Activated CD4-positive, alpha-beta memory T cell treated with anti-CD3 and anti-CD28 coated beads for 36 hours (primary cell): Measurements from ENCODE around the gene CALHM5. TPM values are rescaled to one million over a fixed set of nuclear protein-coding genes. Genes with fewer than 3 reads are reported as not detected.

Experiments
- CTCF ChIA-PET: fragments of 350-600 bp; sonication (Branson Sonifier 250); formaldehyde crosslinking; loops from one replicate; lab custom pipeline; 2021; ENCODE audit warnings: antibody characterized with exemption, inconsistent platforms; lab: Charles Lee
- POLR2A ChIA-PET: fragments of 350-600 bp; sonication (Branson Sonifier 250); formaldehyde crosslinking; loops from one replicate; lab custom pipeline; 2021; ENCODE audit warnings: antibody characterized with exemption; lab: Charles Lee
- DNase-seq: peaks from one replicate; pipeline ENCODE4 v3.0.0-alpha.2; 2020
- H3K27ac Mint-ChIP-seq: one replicate; pipeline ENCODE4 v1.8.0; 2021; ENCODE audit warnings: mixed read lengths
- H3K27me3 Mint-ChIP-seq: one replicate; pipeline ENCODE4 v1.8.0; 2021; ENCODE audit warnings: mixed read lengths
- H3K36me3 Mint-ChIP-seq: one replicate; pipeline ENCODE4 v1.8.0; 2021; ENCODE audit warnings: mixed read lengths
- H3K4me1 Mint-ChIP-seq: one replicate; pipeline ENCODE4 v1.8.0; 2021; ENCODE audit warnings: low read depth, mixed read lengths
- H3K4me3 Mint-ChIP-seq: one replicate; pipeline ENCODE4 v1.8.0; 2021; ENCODE audit warnings: mild to moderate bottlenecking, mixed read lengths
- H3K9me3 Mint-ChIP-seq: one replicate; pipeline ENCODE4 v1.8.0; 2021; ENCODE audit warnings: mixed read lengths
- intact Hi-C: fragments of 100-400 bp; cut with micrococcal nuclease; formaldehyde crosslinking; loops from one replicate; pipeline ENCODE4 v1.15.1; 2023
- total RNA-seq, 2 experiments: library from RNA; stranded (reverse); gene quantifications; one replicate each; pipeline ENCODE4 v1.2.3, GENCODE V29; 2021

Gene CALHM5
- total RNA-seq, 2 experiments from 2014 or later, result not detected

GRCh38 chr6:116571683-116572000 is 60.2 kb downstream of the CALHM5 start:
- CTCF ChIA-PET, result interaction anchor here (0.7 to 4.2 kb wide), 9 partner anchors 9 to 303 kb away, joined by 3 to 29 read pairs (median 9); no protein-coding TSS in a partner anchor
- intact Hi-C loops, result loop anchor here (1.0 to 10.0 kb wide), 10 partner anchors 45 to 1106 kb away; partner anchors contain the start of genes DSE, KPNA5, NUS1 and RSPH4A
- POLR2A ChIA-PET, result interaction anchor here (0.6 to 2.3 kb wide), 8 partner anchors 12 to 291 kb away, joined by 3 to 15 read pairs (median 3); partner anchors contain the start of genes TSPYL1 and ZUP1
- H3K9me3 Mint-ChIP-seq, result no peaks in the 10 kb centered on the region
- H3K27me3 Mint-ChIP-seq, result no peaks in the 10 kb centered on the region
- no peak for DNase-seq
- peaks cover 17% of the 10 kb centered on the region for H3K36me3 Mint-ChIP-seq
- H3K4me1 Mint-ChIP-seq, result peaks cover 54% of the 10 kb centered on the region
- H3K4me3 Mint-ChIP-seq, result peak overlapping the region; percentile 97
- peak overlapping the region; percentile 84 for H3K27ac Mint-ChIP-seq

- peaks cover 18% of the 10 kb centered on the region for H3K36me3 Mint-ChIP-seq
- H3K9me3 Mint-ChIP-seq, result no peaks in the 10 kb centered on the region
- CTCF ChIA-PET, result interaction anchor here (0.7 to 4.2 kb wide), 7 partner anchors 9 to 304 kb away, joined by 3 to 29 read pairs (median 9); no protein-coding TSS in a partner anchor
- H3K27ac Mint-ChIP-seq, result peak overlapping the region; percentile 84
- intact Hi-C loops, result loop anchor here (5.0 to 10.0 kb wide), 3 partner anchors 200 to 1105 kb away; partner anchors contain the start of genes DSE and NUS1
- peaks cover 57% of the 10 kb centered on the region for H3K4me1 Mint-ChIP-seq
- DNase-seq, result peak; percentile 16
- H3K4me3 Mint-ChIP-seq, result peak overlapping the region; percentile 97
- H3K27me3 Mint-ChIP-seq, result no peaks in the 10 kb centered on the region
- POLR2A ChIA-PET, result interaction anchor here (0.6 to 2.3 kb wide), 7 partner anchors 12 to 292 kb away, joined by 3 to 15 read pairs (median 3); partner anchors contain the start of genes TSPYL1 and ZUP1
Observed at GRCh38 chr6:116572162-116572561, 60.7 kb downstream of the CALHM5 start.

Other genes with a start within 250 kb of the CALHM5 start
- gene TSPYL1, start 231.7 kb upstream of the CALHM5 start, total RNA-seq, result 10 to 100 TPM; 41.4 to 42.0 TPM
- 1 to 10 TPM; 8.3 to 8.6 TPM for gene DSE, start 140.7 kb upstream of the CALHM5 start, total RNA-seq
- gene CALHM6, start 50.3 kb upstream of the CALHM5 start, total RNA-seq, result 1 to 10 TPM; 3.4 to 4.4 TPM
- not detected for gene TRAPPC3L, start 34.0 kb downstream of the CALHM5 start, total RNA-seq
- not detected for gene CALHM4, start 42.1 kb downstream of the CALHM5 start, total RNA-seq
- gene RWDD1, start 59.9 kb downstream of the CALHM5 start, total RNA-seq, result 10 to 100 TPM; 46.7 to 49.1 TPM
- not detected for gene RSPH4A, start 104.8 kb downstream of the CALHM5 start, total RNA-seq
- gene ZUP1, start 157.1 kb downstream of the CALHM5 start, total RNA-seq, result 10 to 100 TPM; 22.4 to 24.7 TPM
- 10 to 100 TPM in 1 of 2 experiments, 1 to 10 TPM in 1; 10.0 to 10.2 TPM for gene KPNA5, start 169.6 kb downstream of the CALHM5 start, total RNA-seq